T47D (cell line): ENCODE results near the gene DLG5.

Experiments used
- DNase-seq, 2 experiments: peaks; one replicate each; pipeline versions ENCODE4 v3.0.0 to v3.0.0-alpha.2; 2011 to 2012; ENCODE audit warnings: low read depth in 1 of 2, low spot score in 1 of 2
- JUND ChIP-seq: IDR thresholded peaks from 2 replicates; pipeline ENCODE4 v1.6.1; 2012; ENCODE audit warnings: low read depth
- in situ Hi-C: cut with HindIII; loops from 2 replicates; pipeline ENCODE4 v1.10.0; 2016; ENCODE audit warnings: low sequenced_read_pairs, low pct_unique_long_range_greater_than_20kb

DLG5 gene

DNA sequence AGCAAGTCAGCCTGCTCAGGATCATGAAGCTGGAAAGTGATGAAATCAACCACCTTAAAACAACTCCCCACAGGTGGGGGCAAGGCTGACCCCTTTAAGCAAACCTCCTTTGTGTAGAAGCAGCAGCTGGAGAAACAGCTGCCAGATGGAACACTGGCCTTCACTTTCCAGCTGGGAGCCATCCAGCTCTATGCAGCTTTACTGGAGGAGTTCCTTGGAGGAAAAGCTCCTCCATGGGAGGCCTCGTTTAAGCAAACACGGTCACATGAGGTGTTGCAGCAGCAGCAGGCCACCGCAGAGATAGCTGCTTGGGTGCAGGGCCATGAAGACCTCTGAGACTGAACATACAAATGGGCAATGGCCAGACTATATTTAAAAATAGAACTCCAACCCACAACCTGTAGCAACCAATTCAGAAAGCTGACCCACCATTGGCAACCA, 13.0 kb upstream of the DLG5 start:
- in situ Hi-C loops, result no loop called here
- no peak for DNase-seq
- no peak for TF ChIP-seq JUND

- in situ Hi-C loops, result no loop called here
- DNase-seq, result no peak
- no peak for TF ChIP-seq JUND
Observed at GRCh38 chr10:77936697-77937567, 10.4 kb upstream of the DLG5 start.

DNA sequence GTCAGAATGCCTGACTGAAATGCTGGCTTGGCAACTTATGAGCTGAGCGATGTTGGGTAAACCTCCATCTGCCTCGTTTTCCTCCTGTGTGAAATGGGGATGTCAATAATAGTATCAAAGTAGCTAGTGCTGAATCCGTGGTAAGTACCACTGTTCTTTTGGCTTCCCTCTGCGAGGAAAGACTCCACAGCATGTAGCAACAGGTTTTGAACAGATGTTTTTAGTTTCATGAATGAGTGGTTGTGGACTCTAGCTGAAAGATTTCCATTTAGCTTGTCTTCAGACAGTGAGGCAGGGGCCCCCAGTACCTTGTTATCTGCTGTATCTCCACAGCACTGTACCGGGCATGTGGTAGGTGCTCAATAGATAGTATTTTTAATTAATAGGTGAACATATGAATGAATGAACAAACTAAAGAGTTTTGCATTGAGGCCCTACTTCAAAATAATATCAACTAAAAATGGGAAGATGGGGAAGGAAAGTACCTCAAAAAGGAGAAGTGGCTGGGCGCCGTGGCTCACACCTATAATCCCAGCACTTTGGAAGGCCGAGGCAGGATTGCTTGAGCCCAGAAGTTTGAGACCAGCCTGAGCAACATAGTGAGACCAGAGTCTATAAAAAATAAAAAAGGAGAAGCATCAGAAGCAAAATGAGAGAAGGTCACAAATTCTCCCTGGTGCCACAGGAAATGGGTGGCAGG, 5.6 kb upstream of the DLG5 start:
- in situ Hi-C loops, result no loop called here
- no peak for DNase-seq
- TF ChIP-seq JUND, result no peak

DNA sequence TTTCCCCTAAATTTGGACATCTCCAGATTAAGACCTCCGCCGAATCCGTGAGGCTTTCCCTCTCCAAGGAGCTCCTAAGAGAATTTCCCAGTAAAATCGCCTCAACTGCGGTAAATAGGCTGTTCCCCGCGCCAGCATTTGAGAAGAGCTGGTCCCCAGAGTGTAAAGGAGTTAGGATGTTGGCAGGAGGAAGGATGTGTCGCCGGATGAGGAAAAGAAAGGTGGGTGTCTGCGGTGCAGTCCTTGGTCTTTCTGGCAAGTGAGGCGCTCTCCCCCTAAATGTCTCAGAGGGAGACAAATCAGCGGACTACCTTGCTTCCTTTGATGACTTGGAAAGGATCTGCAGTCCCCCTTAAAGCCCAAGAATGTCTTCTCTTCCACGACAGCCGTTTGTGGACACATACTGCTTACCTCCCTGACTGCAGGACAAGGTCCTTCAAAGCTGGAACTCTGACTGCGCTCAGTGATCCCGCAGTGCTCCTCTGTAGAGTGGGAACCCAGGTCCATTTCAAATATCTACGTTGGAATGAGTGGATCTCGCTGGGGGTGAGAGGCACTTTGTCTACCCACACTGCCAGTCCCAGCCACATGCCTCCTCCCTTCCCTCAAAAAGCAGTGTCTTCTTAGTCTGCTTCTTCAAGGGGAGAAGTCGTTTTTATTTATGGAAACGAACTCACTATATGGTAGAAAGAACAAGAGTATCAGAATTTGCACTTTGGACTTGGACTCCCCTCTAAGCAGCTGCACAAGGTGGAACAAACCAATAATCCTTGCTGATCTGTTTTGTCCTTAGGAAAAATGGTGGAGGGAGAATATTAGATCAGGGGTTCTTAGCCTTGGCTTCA, 1.1 kb upstream of the DLG5 start:
- DNase-seq, result no peak
- in situ Hi-C loops, result no loop called here
- TF ChIP-seq JUND, result no peak

DNA sequence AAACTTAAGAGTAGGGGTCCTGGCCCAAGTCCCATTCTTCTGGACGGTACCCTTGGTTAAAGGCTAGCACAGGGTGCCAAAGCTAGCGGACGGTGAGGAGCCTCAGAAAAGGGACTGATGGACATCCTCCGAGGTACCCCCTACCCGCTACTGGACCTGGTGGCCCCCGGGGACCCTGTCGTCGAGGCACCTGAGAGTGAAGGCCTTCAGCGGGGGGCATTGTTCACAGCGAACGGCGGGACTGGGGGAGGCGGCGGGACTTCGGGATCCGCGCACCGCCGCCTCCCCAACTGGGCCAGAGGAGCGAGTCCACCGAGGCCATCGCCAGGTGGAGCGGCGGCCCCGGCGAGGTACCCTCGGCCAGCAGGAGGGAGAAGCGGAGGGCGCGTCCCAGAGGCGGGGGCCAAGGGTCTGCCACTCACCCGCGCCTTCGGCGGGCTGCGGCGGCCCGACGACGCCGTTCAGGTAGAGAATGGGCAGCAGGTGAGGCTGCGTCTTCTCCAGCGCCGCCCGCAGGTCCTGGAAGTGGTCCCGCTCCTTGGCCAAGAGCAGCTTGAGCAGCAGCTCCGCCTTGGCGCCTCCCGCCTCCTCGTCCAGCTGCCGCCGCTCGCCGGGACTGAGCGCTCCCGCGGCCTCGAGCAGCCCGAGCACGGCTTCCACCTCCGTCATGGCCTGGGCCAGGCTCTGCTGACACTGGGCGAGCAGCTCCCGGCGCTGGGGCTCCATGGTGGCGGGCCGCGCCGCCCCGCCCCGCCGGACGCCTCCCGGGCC, 575 bp downstream of the DLG5 start:
- in situ Hi-C loops, result no loop called here
- peak; percentile 62 to 71 for DNase-seq
- no peak for TF ChIP-seq JUND

DNA sequence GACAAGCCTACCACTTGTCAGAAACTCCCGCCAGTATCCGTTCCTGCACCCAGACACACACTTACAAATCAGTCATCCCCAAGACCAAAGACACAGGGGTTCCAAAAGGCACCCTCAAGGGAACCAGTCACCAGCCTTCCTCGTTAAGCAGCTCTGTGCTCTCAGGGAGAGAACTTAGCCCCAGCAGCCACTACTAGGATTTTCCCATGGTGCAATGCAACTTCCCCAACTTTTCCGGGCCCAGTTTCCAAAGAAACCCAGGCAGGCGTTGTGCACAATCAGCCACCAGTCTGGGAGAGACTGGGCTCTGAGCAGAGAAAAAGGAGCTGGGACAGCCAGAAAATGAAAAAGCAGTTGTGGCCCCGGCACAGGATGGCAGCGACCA, 1.2 kb downstream of the DLG5 start:
- DNase-seq, result peak in 1 of 2 experiments; percentile 53
- no peak for TF ChIP-seq JUND
- in situ Hi-C loops, result no loop called here

GRCh38 chr10:77922566-77923179, 3.9 kb downstream of the DLG5 start:
- TF ChIP-seq JUND, result no peak
- DNase-seq, result no peak
- in situ Hi-C loops, result no loop called here

DNA sequence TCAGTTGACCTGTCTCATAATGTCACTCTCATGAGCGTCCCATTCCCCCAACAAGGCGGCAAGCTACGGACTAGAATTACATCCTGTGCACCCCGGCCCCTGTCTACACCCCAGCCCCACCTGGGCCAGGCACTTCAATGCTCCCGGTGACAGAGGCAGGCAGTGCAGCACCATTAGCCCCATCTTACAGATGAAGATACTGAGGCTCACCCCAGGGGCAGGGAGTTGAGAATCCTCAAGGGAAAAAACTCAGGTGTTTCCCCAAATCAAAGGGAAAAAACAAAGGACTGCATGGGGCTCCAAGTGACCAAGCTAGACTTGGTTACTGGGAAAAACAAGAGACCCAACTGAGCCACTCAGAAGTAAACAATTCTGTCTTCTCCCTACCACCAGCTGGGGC, 4.5 kb downstream of the DLG5 start:
- no peak for DNase-seq
- no peak for TF ChIP-seq JUND
- in situ Hi-C loops, result no loop called here

- no peak for DNase-seq
- TF ChIP-seq JUND, result no peak
- in situ Hi-C loops, result no loop called here
Observed at GRCh38 chr10:77921395-77921794, 5.2 kb downstream of the DLG5 start.

- in situ Hi-C loops, result no loop called here
- DNase-seq, result no peak
- TF ChIP-seq JUND, result no peak
Observed at GRCh38 chr10:77920495-77920894, 6.1 kb downstream of the DLG5 start.

DNA sequence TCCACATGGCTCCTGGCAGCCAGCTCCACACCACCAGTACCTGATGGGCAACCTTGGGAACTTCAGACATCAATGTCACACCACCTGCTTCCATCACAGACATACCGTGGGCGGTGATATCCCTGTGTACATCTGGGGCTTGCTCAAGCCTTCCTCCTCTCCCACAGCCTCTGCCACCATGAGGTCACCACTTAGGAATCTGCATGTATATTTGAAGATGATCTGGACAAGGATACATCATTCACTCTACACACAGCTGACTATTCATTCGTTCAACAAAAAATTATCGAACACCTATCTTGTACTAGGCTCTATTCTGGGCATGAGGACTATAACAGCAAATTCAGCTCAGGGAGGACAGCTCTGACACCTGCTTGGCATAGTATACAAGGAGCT, 6.8 kb downstream of the DLG5 start:
- TF ChIP-seq JUND, result peak; percentile 91; the same call in 1 of the 2 replicates
- DNase-seq, result peak; percentile 79 to 94
- in situ Hi-C loops, result no loop called here
